CD4-positive, alpha-beta T cell treated with Interleukin-17A for 4 hours (primary cell): ENCODE results near the gene MPL.

Experiments used
- DNase-seq: peaks from one replicate; pipeline ENCODE4 v3.0.0-alpha.2; 2020; ENCODE audit warnings: mixed read lengths

The MPL gene

DNA sequence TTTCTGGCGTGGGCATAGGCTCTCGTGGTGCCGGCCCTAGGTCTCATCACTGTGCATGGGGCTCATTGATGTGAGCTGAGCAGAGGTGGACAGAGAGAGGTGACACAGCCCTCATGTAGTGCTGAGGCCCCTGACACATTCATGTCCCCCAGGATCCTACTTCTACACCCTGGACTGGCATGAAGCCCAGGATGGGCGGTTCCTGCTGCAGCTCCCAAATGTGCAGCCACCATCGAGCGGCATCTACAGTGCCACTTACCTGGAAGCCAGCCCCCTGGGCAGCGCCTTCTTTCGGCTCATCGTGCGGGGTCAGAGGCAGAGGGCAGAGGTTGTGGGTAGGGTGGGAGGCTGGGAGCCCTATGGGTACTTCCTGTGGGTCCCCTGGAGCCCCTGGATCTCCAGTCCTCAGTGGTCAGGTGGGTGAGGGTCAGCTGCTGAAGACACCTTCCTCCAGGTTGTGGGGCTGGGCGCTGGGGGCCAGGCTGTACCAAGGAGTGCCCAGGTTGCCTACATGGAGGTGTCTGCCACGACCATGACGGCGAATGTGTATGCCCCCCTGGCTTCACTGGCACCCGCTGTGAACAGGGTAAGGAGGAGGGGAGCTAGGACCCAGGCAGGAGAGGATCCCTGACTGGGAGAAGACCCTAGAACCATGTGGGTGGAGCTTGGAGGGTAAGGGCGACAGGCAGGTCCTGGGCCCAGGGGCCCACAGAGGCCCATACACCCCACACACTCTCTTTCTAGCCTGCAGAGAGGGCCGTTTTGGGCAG, 30.7 kb upstream of the MPL start:
- no peak for DNase-seq

DNA sequence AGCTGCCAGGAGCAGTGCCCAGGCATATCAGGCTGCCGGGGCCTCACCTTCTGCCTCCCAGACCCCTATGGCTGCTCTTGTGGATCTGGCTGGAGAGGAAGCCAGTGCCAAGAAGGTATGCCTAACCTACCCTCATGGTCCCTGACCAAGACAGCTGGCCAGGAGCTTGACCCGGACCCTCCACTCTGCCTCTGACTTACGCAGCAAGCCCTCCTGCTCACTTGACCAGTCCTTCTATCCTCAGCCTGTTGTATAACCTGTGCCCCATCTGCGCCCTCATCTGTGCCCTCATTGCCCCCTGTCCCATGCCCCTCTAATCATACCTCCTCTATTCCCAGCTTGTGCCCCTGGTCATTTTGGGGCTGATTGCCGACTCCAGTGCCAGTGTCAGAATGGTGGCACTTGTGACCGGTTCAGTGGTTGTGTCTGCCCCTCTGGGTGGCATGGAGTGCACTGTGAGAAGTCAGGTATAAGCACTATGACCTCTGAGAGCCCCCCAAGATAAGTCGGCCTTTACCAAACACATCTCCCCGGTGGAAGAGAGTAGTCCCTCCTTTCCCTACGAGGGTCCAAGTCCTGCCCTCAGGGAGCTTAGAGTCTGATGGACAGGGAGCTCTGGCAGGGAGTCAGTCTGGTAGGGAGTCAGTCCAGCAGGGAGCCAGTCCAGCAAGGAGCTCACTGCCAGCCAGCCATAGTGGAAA, 30.0 kb upstream of the MPL start:
- DNase-seq = no peak

DNA sequence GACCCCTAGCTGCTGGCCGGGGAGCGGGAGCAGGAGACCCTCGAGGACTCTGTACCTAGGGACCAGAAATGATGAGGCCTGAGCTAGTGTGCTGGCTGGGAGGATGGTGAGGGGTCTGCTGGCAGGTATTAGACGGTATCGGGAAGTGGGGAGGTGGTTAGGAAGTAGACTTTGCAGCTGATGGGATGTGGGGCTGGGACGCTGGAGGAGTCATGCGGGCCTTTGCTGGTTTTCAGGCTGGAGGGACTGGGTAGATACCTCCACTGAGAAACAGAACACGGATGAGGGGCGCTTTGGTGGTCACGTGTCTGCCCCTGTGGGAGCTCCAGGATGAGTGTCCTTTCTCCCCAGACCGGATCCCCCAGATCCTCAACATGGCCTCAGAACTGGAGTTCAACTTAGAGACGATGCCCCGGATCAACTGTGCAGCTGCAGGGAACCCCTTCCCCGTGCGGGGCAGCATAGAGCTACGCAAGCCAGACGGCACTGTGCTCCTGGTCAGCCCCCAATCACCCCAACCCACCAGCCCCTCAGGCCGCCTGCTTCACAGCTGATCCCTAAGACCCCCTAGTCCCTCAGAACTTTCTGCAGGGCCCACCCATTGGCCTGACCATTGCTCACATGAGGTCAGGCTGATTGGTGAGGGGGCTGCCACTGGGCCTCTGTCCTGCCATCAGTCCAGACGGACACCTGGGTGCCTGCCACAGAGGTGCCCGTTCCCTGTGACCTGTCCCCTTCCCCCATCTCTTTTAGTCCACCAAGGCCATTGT, 28.8 kb upstream of the MPL start:
- no peak for DNase-seq

DNA sequence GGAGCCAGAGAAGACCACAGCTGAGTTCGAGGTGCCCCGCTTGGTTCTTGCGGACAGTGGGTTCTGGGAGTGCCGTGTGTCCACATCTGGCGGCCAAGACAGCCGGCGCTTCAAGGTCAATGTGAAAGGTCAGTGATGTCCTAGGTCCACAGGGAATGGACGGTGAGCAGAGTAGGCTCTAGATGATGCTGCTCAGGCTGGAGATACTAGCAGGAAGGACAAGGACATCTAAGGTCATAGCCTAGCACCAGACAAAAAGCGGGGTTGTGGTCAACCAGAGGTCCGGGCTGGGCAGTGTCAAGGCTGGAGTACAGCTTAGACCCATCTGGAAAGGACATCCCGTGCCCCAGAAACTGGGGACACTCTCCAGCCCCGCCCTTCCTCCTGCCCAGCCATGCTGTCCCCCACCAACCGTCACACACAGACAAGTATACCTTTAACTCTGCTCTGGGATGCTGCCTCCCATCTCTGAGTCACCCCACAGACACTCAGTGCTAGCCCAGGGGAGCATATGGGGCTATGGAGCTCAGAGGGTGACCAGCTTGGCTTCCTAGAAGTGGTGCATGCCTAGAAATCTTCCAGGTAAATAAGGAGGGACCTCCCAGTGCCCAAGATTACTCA, 28.1 kb upstream of the MPL start:
- no peak for DNase-seq

DNA sequence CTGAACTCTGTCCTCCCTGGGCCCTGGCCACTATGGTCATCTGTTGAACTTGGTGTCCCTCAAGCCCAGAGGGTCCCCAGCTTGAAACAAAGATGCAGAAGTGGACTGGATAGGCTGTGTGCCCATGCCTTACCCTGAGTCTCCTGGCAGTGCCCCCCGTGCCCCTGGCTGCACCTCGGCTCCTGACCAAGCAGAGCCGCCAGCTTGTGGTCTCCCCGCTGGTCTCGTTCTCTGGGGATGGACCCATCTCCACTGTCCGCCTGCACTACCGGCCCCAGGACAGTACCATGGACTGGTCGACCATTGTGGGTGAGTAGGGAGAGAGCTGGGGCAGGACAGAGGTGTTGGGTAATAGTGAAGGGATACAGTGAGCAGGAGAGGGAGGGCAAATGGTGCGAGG, 26.1 kb upstream of the MPL start:
- no peak for DNase-seq

DNA sequence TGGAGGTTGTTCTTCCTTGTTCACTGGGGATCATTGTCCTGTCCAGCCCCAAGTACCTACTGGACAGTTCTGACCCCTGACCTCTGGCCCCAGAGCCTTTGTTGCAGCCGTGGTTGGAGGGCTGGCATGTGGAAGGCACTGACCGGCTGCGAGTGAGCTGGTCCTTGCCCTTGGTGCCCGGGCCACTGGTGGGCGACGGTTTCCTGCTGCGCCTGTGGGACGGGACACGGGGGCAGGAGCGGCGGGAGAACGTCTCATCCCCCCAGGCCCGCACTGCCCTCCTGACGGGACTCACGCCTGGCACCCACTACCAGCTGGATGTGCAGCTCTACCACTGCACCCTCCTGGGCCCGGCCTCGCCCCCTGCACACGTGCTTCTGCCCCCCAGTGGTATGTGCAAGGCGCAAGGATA, 25.4 kb upstream of the MPL start:
- no peak for DNase-seq

DNA sequence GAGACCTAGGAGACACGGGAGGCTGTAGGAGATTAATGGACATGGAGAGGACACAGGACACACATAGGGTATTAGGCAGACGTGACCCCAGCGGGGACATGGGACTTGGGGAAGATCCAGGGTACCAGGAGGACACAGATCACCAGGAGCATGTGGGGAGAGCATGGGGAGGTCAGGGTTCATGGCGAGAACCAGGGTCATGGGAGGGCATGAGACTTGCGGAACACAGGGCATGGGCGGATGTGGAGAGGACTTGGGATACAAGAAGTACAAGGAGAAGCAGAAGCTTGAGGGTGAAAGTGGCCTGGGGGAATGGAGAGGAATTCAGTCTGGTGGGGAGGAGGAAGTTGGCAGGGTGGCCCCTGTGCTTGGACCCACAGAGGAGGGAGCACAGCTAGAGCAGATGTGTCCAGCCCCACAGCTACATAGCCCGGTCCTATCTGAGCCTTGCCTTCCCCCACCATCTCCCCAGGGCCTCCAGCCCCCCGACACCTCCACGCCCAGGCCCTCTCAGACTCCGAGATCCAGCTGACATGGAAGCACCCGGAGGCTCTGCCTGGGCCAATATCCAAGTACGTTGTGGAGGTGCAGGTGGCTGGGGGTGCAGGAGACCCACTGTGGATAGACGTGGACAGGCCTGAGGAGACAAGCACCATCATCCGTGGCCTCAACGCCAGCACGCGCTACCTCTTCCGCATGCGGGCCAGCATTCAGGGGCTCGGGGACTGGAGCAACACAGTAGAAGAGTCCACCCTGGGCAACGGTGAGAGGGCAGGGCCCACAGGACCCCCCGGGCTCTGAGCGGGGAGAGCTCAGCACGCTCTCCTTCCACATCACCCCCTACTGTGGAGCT, 24.7 kb upstream of the MPL start:
- DNase-seq = no peak

DNA sequence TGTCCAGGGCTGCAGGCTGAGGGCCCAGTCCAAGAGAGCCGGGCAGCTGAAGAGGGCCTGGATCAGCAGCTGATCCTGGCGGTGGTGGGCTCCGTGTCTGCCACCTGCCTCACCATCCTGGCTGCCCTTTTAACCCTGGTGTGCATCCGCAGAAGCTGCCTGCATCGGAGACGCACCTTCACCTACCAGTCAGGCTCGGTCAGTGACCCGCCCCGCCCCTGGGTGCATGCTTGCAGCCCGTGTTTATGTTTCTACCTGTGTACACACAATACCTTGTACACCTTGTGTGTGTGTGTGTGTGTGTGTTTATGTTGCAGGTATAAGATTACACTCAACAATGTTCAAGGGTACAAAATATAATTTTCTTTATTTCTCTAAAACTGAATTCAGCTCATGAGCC, 23.8 kb upstream of the MPL start:
- DNase-seq = no peak

DNA sequence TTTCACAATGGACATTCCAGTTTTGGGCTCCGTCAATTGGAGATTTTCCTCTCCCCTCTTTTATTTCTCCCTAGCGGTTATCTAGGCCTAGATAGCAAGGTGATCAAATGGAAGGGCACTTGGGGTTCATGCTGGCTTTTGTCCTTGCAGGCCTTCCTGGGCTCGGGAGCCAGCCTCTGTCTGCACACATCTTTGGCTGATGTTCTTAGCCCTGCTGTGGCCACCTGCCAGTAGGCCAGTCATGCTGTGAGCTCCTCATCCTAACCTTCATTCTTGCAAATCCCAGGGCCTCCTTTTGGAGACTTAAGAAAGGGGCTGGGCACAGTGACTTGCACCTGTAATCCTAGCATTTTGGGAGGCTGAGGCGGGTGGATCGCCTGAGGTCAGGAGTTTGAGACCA, 23.4 kb upstream of the MPL start:
- no peak for DNase-seq

DNA sequence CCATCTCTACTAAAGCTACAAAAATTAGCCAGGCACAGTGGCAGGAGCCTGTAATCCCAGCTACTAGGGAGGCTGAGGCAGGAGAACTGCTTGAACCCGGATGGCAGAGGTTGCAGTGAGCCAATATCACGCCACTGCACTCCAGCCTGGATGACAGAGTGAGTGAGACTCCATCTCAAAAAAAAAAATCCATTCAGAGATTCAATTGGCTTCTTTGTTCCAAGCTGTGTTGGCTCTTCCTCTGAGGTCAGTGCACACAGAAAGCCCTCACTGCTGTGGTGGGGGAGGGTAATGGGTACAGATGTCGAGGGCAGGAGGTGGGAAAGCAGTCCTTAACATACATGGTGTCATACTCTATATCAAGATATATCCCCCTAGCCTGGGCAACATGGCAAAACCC, 22.1 kb upstream of the MPL start:
- DNase-seq = no peak

DNA sequence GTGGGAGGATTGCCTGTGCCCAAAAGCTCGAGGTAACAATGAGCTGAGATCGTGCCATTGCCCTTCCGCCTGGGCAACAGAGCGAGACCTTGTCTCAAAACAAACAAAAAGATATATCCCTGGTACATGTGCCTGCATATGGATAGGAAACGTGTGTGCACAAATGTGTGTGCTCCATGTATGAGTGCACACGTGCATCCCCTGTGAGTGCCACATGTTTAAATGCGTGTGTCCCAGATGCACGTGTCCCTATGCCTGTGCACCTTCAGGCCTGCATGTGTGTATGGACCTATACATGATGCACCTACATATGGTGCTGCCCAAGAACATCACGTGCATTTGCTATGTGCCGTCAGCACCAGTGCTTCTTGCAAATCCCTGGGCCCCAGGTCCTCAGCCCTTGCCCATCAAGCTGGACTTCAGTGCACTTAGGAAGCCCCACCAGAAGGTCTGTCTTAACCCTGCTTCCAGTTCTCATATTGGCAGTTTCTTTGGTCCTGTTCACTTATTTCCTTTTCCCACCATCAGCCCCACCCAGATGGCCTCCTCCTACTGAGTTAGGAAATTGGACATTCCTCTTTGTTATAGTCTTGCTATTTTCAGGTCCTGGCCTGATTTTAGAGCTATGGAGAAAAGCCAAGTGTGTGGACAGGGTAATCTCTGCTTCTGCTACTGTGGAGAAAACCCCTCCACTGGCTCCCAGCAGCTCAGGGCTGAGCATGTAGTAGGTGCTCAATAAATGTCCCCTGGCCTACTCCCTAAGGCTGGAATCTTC, 21.5 kb upstream of the MPL start:
- no peak for DNase-seq

DNA sequence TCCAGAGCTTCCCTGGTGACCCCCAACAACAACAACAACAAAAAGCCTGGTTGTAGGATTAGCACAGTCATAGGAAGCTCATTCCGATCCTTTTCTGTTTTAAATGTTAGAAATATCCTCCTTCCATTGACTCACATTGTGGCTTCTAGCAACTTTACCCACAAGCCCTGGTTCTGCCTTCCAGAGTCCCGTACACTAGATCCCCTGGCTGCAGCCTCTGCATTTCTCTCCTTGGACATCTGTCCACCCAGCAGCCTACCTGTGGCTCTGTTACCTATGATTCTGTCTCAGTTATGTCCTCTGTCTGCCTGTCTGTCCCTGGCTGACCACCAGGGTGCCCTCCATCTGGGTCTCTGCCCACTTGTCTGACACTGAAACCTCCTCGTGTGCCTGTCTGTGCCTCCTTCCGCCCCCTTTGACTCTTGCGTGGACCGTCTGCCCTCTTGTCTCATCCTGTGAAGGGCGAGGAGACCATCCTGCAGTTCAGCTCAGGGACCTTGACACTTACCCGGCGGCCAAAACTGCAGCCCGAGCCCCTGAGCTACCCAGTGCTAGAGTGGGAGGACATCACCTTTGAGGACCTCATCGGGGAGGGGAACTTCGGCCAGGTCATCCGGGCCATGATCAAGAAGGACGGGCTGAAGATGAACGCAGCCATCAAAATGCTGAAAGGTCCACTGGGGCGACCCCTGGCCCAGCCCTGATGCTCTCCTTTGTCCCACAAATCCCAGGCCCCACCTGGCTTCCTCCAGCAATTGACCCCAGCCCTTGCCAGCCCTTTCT, 20.7 kb upstream of the MPL start:
- no peak for DNase-seq

DNA sequence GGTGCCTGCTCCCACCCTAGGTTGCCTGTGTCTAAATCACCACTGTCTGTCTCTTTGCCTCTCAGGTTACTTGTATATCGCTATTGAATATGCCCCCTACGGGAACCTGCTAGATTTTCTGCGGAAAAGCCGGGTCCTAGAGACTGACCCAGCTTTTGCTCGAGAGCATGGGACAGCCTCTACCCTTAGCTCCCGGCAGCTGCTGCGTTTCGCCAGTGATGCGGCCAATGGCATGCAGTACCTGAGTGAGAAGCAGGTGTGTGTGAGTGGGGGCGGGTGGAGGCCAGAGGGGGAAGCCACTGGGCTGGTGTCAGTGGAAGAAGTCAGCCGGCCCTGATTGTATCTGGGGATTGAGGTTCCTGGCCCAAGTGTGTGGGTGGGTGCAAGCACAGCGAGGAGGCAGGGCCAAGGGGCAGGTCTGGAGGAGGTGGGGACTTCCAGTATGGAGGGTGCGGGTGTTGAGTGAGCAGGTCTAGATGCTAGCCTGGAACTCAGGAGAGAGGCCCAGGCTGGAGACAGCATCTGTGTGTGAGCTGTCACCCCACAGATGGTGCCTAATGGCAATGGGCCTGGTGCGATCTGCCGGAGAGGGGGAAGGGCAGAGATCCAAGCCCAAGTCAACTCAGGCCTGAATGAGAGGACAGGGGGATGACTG, 19.7 kb upstream of the MPL start:
- DNase-seq = no peak

DNA sequence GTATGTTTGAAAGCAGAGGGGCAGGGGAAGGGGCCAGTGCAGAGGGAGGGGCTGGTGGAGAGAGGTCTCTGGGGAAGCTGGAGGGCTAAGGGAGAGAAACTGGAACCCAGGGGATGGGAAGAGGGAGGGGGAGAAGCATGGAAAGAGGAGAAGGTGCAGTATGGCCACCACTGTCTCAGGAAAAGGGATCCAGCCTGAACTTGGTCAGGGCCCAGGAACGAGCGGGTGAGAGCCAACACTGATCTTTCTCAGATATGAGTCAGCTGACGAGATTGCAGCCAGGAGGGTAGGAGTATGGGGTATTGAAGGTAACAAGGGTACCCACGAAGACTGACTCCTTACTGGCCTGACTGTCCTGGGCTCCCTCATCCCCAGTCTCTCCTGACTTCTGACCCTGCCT, 18.8 kb upstream of the MPL start:
- DNase-seq = no peak

DNA sequence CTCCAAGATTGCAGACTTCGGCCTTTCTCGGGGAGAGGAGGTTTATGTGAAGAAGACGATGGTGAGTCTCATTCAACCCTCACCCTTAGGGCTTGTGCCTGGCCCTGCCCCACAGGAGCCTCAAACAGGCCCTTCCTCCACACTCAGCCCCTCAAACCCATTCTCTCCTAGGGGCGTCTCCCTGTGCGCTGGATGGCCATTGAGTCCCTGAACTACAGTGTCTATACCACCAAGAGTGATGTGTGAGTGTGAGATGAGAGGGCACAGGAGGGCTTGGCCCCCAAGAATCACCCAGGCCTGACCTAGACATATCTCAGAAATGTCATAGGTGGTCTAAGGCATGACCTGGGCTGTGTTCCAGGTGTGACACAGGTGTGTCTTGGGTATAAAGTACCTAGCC, 18.3 kb upstream of the MPL start:
- no peak for DNase-seq

DNA sequence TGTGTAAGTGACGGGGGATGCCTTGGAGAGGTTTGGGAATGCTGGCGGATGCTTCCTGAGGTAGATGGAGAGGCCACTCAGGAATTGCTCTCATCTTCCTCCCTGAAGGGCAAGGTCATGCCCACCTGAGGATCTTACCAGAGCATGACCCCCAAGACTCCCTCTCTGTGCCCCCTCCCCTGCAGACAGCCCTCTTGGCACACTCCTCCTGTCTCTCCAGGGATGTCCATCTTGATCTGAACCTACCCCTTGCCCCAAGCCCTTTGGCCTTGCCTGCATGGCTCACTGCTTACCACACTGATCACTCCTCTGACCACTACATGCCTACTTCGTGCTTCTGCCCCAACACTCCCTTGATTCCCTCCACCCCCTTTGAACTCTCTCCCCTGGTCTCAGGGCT, 17.9 kb upstream of the MPL start:
- DNase-seq = no peak

DNA sequence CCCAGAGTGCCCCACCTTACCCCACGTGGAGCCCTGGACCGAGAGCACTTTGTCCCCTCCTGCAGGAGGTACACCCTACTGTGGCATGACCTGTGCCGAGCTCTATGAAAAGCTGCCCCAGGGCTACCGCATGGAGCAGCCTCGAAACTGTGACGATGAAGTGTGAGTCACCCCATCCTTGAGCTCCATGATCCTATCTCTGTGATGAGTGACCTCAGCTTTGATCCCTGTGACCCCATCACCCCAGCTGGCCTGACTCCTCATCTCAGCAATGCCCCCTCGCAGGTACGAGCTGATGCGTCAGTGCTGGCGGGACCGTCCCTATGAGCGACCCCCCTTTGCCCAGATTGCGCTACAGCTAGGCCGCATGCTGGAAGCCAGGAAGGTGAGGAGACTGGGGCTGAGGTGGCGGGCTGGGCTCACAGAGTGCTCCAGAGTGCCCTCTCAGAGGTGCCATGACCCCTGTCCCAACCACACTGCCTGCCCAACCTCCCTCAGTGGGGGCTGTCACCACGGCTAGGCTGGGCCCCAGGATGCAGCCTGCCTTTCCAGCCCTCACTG, 16.2 kb upstream of the MPL start:
- DNase-seq = no peak

DNA sequence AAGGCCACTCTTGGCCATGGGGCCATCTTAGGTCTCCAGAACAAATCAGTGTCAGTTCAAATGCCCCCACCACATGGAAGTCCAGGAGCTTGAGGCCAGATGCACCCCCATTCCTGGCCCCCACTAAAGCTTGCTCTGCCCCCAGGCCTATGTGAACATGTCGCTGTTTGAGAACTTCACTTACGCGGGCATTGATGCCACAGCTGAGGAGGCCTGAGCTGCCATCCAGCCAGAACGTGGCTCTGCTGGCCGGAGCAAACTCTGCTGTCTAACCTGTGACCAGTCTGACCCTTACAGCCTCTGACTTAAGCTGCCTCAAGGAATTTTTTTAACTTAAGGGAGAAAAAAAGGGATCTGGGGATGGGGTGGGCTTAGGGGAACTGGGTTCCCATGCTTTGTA, 15.1 kb upstream of the MPL start:
- DNase-seq = no peak

DNA sequence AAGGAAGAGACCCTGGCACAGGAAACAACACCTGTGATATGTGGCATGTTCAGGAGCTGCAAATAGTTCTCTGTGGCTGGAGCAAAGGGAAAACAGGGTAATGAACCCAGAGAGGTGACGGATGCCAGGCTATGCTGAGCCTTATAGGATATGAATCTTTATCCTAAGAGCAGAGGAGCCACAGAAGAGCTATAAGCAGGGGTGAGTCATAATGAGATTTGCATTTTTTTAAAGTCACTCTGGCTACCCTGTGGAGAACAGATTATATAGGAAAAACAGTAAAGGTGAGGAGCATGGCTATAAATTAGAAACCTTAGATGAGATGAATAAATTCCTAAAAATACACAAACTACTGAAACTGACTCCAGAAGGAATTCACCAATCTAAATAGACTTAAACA, 12.8 kb upstream of the MPL start:
- DNase-seq = no peak

DNA sequence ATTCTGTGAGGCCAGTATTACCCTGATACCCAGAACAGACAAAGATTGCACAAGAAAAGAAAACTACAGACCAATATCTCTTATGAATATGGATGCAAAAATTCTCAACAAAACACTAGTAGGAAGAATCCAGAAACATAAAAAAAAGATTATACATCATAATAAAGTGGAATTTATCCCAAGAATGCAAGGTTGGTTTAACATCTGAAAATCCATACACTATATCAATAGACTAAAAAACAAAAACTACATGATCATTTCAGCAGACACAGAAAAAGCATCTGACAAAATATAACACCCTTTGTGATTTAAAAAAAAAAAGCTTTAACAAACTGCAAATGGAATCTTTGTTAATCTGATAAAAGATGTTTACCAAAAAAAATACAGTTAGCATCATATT, 12.2 kb upstream of the MPL start:
- no peak for DNase-seq
